ENCODE measurements around the gene AFG3L2.

GRCh38 chr18:12305930-12306629 is 70.9 kb downstream of the AFG3L2 start:
- no peak for TF ChIP-seq CTCF (IDR thresholded peaks at IDR 0.05; ENCODE audit: low read length)
- no peak for TF ChIP-seq EZH2 (IDR thresholded peaks at IDR 0.05; ENCODE audit: borderline replicate concordance, low read length)

Data from OCI-LY1 (cell line).